ENCODE data around the gene STAMBPL1.

Gene STAMBPL1

DNA sequence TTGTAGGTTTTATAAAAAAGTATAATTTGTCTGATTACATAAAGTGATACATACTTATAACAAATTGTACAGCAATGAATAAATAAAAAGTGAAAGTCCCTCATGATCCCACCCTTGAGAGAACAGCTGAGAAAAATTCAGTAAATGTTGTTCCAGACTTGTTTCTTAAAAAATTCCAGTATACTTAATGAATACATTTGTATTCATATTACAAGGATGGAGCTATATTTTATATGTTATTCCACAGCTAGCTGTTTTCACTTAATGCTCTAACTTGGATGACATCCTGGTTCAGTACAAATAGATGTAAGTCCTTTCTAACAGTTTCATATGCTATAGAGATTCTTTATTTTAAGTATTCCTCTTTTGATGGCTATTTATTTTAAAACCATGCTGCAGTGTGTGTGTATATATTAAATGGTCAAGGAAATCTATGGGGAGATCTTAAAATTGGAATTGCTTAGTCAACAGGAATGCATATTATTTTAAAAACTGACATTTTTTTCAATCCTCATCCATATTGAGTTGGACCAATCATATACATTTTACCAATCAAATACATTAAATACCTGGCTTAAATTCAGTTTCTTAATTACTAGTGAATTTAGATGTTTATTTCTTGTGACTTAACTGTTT lies 8.9 kb downstream of the STAMBPL1 start:
- TF ChIP-seq CTCF (IDR thresholded peaks at IDR 0.05; ENCODE audit: extremely low read depth, insufficient read depth, missing control alignments) = no peak
- no peak for DNase-seq (ENCODE audit: low spot score)
- in situ Hi-C loops (cut with MboI; ENCODE audit: low pct_unique_long_range_greater_than_20kb, low sequenced_read_pairs, unreplicated experiment) = no loop called here

DNA sequence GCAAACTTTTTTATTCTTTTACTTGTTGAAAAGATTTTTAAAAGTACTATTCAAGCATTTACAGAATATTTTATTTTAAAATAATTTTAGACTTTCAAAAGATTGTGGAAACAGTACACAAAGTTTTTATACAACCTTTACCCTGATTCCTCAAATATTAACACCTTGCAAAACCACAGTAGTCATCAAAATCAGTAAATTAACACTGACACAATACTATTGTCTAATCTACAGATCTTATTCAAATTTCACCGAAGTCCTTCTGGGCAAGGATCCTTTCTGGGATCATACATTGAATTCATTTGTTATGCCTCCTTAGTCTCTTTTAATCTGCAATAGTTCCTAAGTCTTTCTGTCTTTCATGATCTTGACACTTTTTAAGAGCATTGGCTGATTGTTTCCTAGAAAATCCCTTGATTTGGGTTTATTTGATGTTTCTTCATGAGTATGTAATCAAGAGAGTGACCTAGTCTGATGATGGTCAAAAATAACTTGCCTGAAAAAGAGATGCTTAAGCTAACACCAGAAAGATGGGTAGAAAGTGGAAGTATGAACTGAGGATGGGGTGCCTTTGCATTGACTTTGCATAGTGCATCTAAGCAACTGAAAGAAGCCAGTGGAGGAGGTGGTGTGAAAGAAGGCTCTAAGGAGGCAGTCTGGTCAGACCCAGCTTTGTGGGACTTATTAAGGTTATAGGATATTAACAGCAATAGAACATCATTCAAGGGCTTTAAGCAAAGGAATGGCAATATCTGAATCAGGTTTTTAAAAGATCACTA lies 9.7 kb downstream of the STAMBPL1 start:
- no peak for TF ChIP-seq CTCF (IDR thresholded peaks at IDR 0.05; ENCODE audit: extremely low read depth, insufficient read depth, missing control alignments)
- no peak for DNase-seq (ENCODE audit: low spot score)
- in situ Hi-C loops (cut with MboI; ENCODE audit: low pct_unique_long_range_greater_than_20kb, low sequenced_read_pairs, unreplicated experiment) = no loop called here

DNA sequence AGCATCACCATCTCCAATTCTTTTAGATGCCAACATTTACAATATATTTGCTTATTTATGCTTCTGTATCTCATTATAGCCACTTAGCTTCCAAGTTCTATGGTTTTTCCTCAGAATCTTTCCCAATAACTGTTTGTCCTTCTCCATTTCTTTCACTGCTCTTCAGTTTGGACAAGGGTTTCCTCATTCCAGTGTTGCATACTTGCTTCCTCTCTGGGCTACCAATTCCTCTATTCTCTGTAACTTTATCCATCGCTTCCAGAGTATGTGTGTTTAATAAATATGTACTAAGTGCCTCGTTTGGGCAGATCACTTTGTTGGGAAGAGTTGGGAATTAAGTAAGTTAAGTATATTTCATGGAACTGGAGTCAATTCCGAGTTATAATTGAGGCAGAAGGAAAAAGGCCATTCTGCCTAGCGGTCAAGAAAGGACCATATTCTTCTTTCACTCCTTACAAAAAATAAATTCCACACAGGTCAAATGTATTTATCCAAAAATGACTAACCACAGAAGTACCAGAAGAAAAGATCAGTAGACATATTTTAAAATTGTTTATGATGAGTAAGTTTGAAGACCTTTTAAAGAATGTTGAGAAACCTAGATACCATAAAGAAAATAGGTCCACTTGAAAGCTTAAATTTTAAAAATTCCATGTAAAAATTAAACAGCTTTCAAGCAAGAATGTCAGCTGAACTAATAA lies 10.8 kb downstream of the STAMBPL1 start:
- no peak for TF ChIP-seq CTCF (IDR thresholded peaks at IDR 0.05; ENCODE audit: extremely low read depth, insufficient read depth, missing control alignments)
- DNase-seq (ENCODE audit: low spot score) = no peak
- in situ Hi-C loops (cut with MboI; ENCODE audit: low pct_unique_long_range_greater_than_20kb, low sequenced_read_pairs, unreplicated experiment) = no loop called here

DNA sequence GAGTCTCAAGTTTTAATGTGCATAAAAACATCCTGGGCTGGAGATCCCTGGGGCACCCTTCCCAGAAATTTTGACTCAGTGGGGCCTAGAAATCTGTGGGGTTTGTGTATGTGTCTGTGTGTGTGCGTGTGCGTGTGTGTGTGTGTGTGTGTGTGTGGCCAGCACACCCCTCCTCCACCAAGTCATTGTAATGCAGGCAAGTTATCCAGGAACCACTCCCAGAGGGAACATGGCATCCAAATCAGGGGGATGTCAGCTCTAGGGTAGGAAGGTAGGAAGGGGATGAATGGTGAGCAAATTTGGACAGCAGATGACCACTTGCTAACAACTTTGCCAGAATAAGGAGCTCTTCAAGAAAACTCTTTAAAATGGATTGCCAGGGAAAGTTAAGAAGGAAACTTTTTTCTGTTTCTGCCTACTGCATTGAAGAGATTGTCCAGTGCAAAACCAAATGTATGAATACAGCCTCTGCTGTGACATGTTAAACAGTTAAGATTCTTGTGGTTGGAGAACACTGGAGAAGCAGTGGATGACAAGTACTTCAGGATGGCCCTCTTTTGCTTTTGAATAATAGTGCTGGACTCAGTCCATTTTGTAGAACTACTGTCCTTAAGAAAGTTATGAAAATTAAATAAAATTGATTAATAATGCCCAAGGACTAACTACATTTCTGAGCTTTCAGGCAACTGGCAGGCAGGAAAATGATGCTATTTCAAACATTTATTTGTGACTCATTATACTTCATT lies 12.3 kb downstream of the STAMBPL1 start:
- TF ChIP-seq CTCF (IDR thresholded peaks at IDR 0.05; ENCODE audit: extremely low read depth, insufficient read depth, missing control alignments) = no peak
- in situ Hi-C loops (cut with MboI; ENCODE audit: low pct_unique_long_range_greater_than_20kb, low sequenced_read_pairs, unreplicated experiment) = no loop called here
- DNase-seq (ENCODE audit: low spot score) = no peak

DNA sequence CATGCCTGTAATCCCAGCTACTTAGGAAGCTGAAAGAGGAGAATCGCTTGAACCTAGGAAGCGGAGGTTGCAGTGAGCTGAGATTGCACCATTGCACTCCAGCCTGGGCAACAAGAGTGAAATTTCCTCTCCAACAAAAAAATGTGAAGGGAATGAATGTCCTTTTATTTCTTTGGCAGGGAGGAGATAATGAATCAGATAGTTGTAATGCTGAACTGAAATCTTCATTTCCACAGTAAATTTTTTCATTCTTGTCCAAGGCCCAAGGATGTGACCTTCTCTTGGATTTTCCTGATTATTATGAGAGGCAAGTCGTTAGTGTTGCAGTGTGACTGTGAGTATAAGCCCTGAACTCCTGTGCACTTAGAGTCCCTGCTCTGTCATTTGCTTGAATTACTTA lies 13.6 kb downstream of the STAMBPL1 start:
- in situ Hi-C loops (cut with MboI; ENCODE audit: low pct_unique_long_range_greater_than_20kb, low sequenced_read_pairs, unreplicated experiment) = no loop called here
- TF ChIP-seq CTCF (IDR thresholded peaks at IDR 0.05; ENCODE audit: extremely low read depth, insufficient read depth, missing control alignments) = no peak
- no peak for DNase-seq (ENCODE audit: low spot score)

- TF ChIP-seq CTCF (IDR thresholded peaks at IDR 0.05; ENCODE audit: extremely low read depth, insufficient read depth, missing control alignments) = no peak
- in situ Hi-C loops (cut with MboI; ENCODE audit: low pct_unique_long_range_greater_than_20kb, low sequenced_read_pairs, unreplicated experiment) = no loop called here
- DNase-seq (ENCODE audit: low spot score) = no peak
These were observed 15.2 kb downstream of the STAMBPL1 start for GRCh38 chr10:88895250-88895649.
